Measurements from ENCODE around the gene MZF1.

DNA sequence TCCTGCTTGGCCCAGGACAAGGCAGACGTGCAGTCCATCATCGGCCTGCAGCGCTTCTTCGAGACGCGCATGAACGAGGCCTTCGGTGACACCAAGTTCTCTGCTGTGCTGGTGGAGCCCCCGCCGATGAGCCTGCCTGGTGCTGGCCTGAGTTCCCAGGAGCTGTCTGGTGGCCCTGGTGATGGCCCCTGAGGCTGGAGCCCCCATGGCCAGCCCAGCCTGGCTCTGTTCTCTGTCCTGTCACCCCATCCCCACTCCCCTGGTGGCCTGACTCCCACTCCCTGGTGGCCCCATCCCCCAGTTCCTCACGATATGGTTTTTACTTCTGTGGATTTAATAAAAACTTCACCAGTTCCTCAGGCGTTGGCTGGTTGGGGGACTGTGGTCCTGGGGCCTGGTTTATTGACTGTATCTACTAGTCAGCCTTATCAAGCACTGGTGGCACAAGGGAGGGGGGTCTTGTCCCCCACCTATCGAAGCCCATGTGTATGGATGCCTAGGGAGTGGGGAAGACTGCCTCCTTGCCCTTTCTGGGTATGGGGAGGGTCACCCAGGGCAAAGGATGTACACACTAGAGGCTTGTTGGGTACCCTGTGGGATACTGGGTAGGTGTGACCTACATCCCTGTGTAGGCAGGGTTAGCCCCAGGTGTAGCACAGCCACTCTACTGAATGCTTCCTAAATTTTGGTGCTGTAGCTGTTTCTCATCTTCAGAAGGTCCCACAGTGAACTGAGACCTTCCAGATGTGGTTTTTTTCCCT, 22.6 kb downstream of the MZF1 start:
- TF ChIP-seq POLR2A (IDR thresholded peaks at IDR 0.05), result no peak
- TF ChIP-seq, protein P1, sequence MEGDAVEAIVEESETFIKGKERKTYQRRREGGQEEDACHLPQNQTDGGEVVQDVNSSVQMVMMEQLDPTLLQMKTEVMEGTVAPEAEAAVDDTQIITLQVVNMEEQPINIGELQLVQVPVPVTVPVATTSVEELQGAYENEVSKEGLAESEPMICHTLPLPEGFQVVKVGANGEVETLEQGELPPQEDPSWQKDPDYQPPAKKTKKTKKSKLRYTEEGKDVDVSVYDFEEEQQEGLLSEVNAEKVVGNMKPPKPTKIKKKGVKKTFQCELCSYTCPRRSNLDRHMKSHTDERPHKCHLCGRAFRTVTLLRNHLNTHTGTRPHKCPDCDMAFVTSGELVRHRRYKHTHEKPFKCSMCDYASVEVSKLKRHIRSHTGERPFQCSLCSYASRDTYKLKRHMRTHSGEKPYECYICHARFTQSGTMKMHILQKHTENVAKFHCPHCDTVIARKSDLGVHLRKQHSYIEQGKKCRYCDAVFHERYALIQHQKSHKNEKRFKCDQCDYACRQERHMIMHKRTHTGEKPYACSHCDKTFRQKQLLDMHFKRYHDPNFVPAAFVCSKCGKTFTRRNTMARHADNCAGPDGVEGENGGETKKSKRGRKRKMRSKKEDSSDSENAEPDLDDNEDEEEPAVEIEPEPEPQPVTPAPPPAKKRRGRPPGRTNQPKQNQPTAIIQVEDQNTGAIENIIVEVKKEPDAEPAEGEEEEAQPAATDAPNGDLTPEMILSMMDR (IDR thresholded peaks at IDR 0.05), result no peak
